ENCODE data around the gene PPP1R18. TPM values are rescaled to one million over a fixed set of nuclear protein-coding genes. Genes with fewer than 3 reads are reported as not detected.

PPP1R18 gene
- total RNA-seq, 1 experiment from 2014 or later, result 33.6 TPM

DNA sequence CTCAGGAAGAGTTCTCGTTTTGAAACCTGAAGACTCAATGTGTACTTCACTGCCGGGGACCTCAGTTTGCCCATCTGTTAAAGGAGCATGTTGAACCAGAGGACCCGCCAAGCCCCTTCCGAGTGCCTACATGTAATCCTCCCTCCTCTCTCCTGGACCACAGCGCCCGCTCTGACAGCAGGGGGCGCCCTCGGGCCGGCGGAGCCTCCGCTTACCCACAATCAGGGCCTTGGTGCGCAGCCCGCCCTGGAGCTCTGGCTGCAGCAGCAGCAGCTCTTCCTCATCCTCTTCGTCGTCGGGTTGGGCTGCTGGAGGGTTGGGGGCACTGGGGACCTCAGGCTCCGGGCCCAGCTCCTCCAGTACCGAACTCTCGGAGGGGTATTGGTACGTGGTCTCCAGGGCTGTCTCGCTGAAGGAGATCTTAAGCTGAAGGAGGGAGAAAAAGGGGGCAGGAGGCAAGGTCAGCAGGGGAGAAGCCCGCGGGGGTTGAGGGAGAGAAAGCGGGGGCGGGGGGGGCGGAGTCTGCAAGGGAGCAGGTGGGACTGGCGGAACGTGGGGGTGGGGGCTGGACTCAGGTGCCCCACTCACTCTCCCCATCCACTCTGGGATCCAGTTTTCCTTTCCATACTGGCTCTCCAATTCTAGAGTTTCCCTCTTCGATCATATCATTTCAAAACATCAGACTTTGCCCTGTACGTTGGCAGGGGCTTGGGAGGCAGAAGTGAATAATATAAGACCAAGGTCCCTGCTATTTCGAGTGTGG is 7.3 kb downstream of the PPP1R18 start:
- Histone ChIP-seq H4K20me1 (ENCODE audit: insufficient read depth) (no peaks in the 10 kb centered on the region), H3K27ac (ENCODE audit: low read depth, low read length) (0 out of 2 replicates have a peak overlapping the region, but pooled peaks have one; percentile 8)

More for the DNA sequence above, 7.3 kb downstream of the PPP1R18 start:
- RAD21 ChIA-PET (ENCODE audit: low non-redundant PET in 1 of 2, low total read pairs in 2 of 2, uncharacterized antibody in 2 of 2, unreplicated experiment in 2 of 2), result interaction anchor here (1.0 to 2.0 kb wide), 4 partner anchors 44 to 52 kb away, joined by 3 to 22 read pairs (median 12); no protein-coding TSS in a partner anchor
- H3K36me3 ChIP-seq (ENCODE audit: control insufficient read depth in 1 of 2, insufficient read depth in 2 of 2, low read length in 2 of 2), result peaks cover 9 to 19% of the 10 kb centered on the region in 2 experiments; a peak in 3 of 4 replicates
- H3K79me2 ChIP-seq (ENCODE audit: insufficient read depth, low read length), result peaks cover 35% of the 10 kb centered on the region
- intact Hi-C loops (cut with micrococcal nuclease), result loop anchor here (1.0 to 5.0 kb wide), 5 partner anchors 43 to 408 kb away; no protein-coding TSS in a partner anchor
- no peaks in the 10 kb centered on the region for H3K9me3 ChIP-seq (ENCODE audit: control insufficient read depth in 1 of 2, insufficient read depth in 1 of 2, low read depth in 1 of 2, low read length in 2 of 2)
- no peak overlapping the region for H2AFZ ChIP-seq (ENCODE audit: low read depth, low read length, poor library complexity, severe bottlenecking)
- no TSS peak for BruUV-seq (replicated peaks)
- DNase-seq (ENCODE audit: low read depth, low spot score) (no peak), ATAC-seq (peak; percentile 85)
- peak overlapping the region; percentile 36 for H3K4me2 ChIP-seq (ENCODE audit: low read length)
- H3K27me3 ChIP-seq (ENCODE audit: insufficient read depth, low read length), result no peaks in the 10 kb centered on the region
- H3K9me2 ChIP-seq (ENCODE audit: insufficient read depth), result no peaks in the 10 kb centered on the region
- 0 out of 2 replicates have a peak overlapping the region, but pooled peaks have one; percentile 19 for H3K9ac ChIP-seq (ENCODE audit: low read length)
- TF ChIP-seq CEBPB (IDR thresholded peaks at IDR 0.05; ENCODE audit: low read depth), result no peak
- TF ChIP-seq, protein P1, sequence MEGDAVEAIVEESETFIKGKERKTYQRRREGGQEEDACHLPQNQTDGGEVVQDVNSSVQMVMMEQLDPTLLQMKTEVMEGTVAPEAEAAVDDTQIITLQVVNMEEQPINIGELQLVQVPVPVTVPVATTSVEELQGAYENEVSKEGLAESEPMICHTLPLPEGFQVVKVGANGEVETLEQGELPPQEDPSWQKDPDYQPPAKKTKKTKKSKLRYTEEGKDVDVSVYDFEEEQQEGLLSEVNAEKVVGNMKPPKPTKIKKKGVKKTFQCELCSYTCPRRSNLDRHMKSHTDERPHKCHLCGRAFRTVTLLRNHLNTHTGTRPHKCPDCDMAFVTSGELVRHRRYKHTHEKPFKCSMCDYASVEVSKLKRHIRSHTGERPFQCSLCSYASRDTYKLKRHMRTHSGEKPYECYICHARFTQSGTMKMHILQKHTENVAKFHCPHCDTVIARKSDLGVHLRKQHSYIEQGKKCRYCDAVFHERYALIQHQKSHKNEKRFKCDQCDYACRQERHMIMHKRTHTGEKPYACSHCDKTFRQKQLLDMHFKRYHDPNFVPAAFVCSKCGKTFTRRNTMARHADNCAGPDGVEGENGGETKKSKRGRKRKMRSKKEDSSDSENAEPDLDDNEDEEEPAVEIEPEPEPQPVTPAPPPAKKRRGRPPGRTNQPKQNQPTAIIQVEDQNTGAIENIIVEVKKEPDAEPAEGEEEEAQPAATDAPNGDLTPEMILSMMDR (IDR thresholded peaks at IDR 0.05 in 2 of 3, conservative IDR thresholded peaks at IDR 0.05 in 1 of 3; ENCODE audit: borderline replicate concordance in 1 of 3, insufficient read depth in 1 of 3, low read depth in 2 of 3, low read length in 2 of 3), result peak in 2 of 3 experiments; percentile 96; a peak in 4 of 6 replicates
- TF ChIP-seq YY1 (IDR thresholded peaks at IDR 0.05; ENCODE audit: extremely low read depth, insufficient replicate concordance, low read depth, low read length), result peak; percentile 61
- H3K4me3 ChIP-seq (replicated peaks in 1 of 2; ENCODE audit: low read depth in 1 of 2, low read length in 2 of 2), result no peak overlapping the region
- POLR2A ChIA-PET, result interaction anchor here (0.7 to 2.6 kb wide), 6 partner anchors 8 to 82 kb away, joined by 4 to 15 read pairs (median 6); partner anchors contain the start of gene MDC1
- H3K4me1 ChIP-seq (ENCODE audit: control insufficient read depth in 1 of 2, insufficient read depth in 2 of 2, low read length in 2 of 2), result peaks cover 22 to 34% of the 10 kb centered on the region in 2 experiments
- CTCF ChIA-PET, result interaction anchor here (0.6 to 3.9 kb wide), 16 partner anchors 8 to 688 kb away, joined by 3 to 70 read pairs (median 6); partner anchors contain the start of genes MDC1, NRM and TUBB

All from HCT116 (cell line).